Nephron progenitor cell (in vitro differentiated cells): Measurements from ENCODE around the gene EDEM1.

Experiments used
- DNase-seq: peaks from one replicate; pipeline ENCODE4 v3.0.0; 2021
- H3K27ac Mint-ChIP-seq: 2 replicates; pipeline ENCODE4 v1.8.0; 2021; ENCODE audit warnings: mild to moderate bottlenecking, moderate library complexity, mixed read lengths
- H3K27me3 Mint-ChIP-seq: 2 replicates; pipeline ENCODE4 v1.8.0; 2021; ENCODE audit warnings: mild to moderate bottlenecking, low read depth, mixed read lengths; ENCODE audit not compliant: poor library complexity
- H3K36me3 Mint-ChIP-seq: 2 replicates; pipeline ENCODE4 v1.8.0; 2021; ENCODE audit warnings: low read depth, mixed read lengths
- H3K4me1 Mint-ChIP-seq: 2 replicates; pipeline ENCODE4 v1.8.0; 2021; ENCODE audit warnings: mixed read lengths
- H3K4me3 Mint-ChIP-seq: 2 replicates; pipeline ENCODE4 v1.8.0; 2021; ENCODE audit warnings: mild to moderate bottlenecking, moderate library complexity, mixed read lengths
- H3K9me3 Mint-ChIP-seq: 2 replicates; pipeline ENCODE4 v1.8.0; 2021; ENCODE audit warnings: mild to moderate bottlenecking, moderate library complexity, mixed read lengths
- TF ChIP-seq, protein P1 (sequence below): fragments of 200-600 bp; sonication (generic); IDR thresholded peaks from 2 replicates; pipeline ENCODE4 v1.5.0; 2021; ENCODE audit warnings: antibody characterized with exemption

Gene EDEM1

DNA sequence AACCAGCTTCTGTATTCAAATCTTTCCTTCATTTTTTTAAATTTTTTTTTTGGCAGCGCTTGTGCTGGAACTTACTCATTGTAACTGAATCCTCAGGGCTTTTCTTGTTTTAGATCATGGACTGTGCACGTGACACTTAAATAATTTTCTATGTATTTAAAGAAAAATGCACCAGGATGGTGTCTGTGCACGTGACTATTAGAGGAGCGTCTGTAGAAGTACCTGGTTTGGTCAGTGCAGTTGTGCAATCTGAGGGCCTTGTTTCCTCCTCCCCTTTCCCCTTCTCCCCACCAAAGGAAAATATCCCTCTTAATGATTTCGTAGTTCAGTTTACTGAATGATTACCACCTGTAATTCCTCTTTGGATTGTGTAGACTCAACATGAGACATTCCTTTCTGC, 31.3 kb downstream of the EDEM1 start:
- H3K27ac Mint-ChIP-seq, result peak overlapping the region; percentile 3

DNA sequence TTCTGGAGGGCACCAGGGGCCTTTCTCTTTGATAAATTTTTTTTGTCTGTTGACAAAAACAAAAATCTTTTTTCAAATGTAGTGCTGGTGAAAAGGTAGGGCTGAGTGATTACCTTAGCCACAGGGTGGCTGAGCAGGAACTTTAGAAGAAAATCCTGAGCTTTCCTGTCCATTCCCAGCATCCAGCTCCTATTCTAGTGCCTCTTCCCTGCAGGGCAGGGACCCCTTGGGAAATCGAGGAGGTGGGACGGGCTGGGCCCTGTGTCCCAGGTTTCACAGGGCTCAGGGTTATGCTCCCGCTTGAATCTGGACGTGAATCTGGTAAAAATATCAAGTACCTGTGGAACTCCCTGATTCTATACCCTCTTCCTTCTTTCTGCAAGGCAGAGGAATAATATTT, 31.7 kb downstream of the EDEM1 start:
- H3K27ac Mint-ChIP-seq, result peak overlapping the region; percentile 3
- DNase-seq, result no peak
- TF ChIP-seq, protein P1, sequence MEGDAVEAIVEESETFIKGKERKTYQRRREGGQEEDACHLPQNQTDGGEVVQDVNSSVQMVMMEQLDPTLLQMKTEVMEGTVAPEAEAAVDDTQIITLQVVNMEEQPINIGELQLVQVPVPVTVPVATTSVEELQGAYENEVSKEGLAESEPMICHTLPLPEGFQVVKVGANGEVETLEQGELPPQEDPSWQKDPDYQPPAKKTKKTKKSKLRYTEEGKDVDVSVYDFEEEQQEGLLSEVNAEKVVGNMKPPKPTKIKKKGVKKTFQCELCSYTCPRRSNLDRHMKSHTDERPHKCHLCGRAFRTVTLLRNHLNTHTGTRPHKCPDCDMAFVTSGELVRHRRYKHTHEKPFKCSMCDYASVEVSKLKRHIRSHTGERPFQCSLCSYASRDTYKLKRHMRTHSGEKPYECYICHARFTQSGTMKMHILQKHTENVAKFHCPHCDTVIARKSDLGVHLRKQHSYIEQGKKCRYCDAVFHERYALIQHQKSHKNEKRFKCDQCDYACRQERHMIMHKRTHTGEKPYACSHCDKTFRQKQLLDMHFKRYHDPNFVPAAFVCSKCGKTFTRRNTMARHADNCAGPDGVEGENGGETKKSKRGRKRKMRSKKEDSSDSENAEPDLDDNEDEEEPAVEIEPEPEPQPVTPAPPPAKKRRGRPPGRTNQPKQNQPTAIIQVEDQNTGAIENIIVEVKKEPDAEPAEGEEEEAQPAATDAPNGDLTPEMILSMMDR, result no peak
- peaks cover under 1% of the 10 kb centered on the region for H3K4me1 Mint-ChIP-seq
- no peak overlapping the region for H3K4me3 Mint-ChIP-seq
- H3K9me3 Mint-ChIP-seq, result no peaks in the 10 kb centered on the region
- H3K27me3 Mint-ChIP-seq, result no peaks in the 10 kb centered on the region
- peaks cover 31% of the 10 kb centered on the region for H3K36me3 Mint-ChIP-seq

More for the DNA sequence above, 31.3 kb downstream of the EDEM1 start:
- Mint-ChIP-seq H3K27me3 (no peaks in the 10 kb centered on the region), H3K4me1 (peaks cover 4% of the 10 kb centered on the region), H3K36me3 (peaks cover 35% of the 10 kb centered on the region), H3K9me3 (no peaks in the 10 kb centered on the region), H3K4me3 (no peak overlapping the region)
- TF ChIP-seq, protein P1, result no peak
- DNase-seq, result no peak

DNA sequence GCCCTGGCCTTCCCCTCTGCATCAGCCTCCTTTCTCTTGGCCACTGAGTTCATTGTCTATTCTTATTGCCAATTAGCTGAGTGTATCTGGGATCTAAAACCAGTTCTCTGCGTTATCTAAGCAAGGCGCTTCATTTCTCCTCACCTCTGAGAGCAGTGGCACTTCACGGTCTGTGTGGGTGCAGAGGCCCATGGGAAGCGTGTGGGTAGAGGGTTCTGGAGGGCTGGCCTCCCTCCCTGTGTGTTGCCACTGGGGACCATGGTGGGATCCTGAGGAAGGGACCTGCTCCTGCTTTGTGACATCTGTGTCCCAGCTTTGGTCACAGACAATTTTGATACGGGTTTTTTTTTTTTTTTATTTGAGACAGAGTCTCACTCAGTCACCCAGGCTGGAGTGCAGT, 32.7 kb downstream of the EDEM1 start:
- Mint-ChIP-seq H3K27me3 (no peaks in the 10 kb centered on the region), H3K4me1 (no peaks in the 10 kb centered on the region), H3K4me3 (no peak overlapping the region), H3K36me3 (peaks cover 21% of the 10 kb centered on the region), H3K27ac (peak overlapping the region; percentile 4), H3K9me3 (no peaks in the 10 kb centered on the region)
- no peak for DNase-seq
- TF ChIP-seq, protein P1, result no peak

DNA sequence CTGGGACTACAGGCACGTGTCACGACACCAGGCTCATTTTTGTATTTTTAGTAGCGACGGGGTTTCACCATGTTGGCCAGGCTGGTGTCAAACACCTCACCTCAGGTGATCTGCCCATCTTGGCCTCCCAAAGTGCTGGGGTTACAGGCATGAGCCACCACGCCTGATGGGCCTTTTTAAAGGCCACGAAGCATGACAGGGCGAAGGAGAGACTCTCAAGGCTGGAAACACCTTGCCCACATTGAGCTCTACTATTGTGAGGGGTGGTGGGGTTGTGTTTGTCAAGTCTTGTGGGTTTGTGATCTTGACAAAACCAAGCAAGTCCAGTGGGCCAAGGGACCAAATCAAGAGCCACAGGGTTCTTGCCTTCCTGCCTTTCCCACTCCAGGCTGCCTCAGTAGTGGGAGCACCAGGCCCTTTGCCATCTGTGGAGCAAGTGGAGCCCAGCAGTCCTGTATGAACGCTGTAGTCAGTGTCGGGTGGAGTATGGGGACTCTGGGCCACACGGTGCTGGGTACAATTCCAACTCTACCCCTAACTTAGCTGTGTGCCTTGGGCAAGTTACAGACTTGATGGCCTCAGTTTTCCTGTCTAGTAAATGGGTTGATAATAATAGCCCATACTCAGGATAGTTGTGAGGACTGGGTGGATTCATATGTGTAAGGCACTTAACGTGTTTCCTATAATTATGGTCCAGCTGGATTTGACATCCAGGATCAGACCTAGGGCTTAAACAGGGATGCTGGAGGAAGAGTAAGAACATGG, 33.3 kb downstream of the EDEM1 start:
- Mint-ChIP-seq H3K27me3 (no peaks in the 10 kb centered on the region), H3K36me3 (peaks cover 14% of the 10 kb centered on the region), H3K9me3 (no peaks in the 10 kb centered on the region), H3K4me3 (no peak overlapping the region), H3K27ac (no peak overlapping the region), H3K4me1 (no peaks in the 10 kb centered on the region)
- TF ChIP-seq, protein P1, result no peak
- DNase-seq, result no peak

DNA sequence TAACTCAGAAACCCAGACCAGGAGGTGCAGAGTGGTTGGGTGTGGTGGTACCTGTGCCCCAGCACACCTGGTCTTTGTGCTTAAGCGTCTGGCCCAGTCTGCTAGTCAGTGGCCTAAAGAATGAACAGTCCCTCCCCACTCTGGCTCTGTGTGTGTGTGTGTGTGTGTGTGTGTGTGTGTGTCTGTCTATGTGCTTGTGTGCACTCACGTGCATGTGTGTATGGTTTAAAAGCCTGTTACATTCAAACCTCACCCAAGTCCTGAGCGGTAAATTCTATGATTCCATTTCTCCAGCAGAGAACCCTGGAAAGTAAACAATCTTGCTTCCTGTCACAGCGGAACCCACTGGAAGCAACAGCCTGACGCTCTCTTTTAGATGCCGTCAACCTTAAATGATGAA, 34.2 kb downstream of the EDEM1 start:
- TF ChIP-seq, protein P1, result no peak
- H3K4me3 Mint-ChIP-seq, result no peak overlapping the region
- no peak for DNase-seq
- H3K9me3 Mint-ChIP-seq, result no peaks in the 10 kb centered on the region
- peak overlapping the region; percentile 41 for H3K27ac Mint-ChIP-seq
- H3K4me1 Mint-ChIP-seq, result no peaks in the 10 kb centered on the region
- H3K27me3 Mint-ChIP-seq, result no peaks in the 10 kb centered on the region
- peaks cover 11% of the 10 kb centered on the region for H3K36me3 Mint-ChIP-seq
